ENCODE results near the gene TDP1. TPM values are rescaled to one million over a fixed set of nuclear protein-coding genes. Genes with fewer than 3 reads are reported as not detected.
A peak's percentile ranks its signal among the peaks of the same experiment; 100 is the strongest.

Gene TDP1
- total and polyA plus RNA-seq, 2 of the 13 experiments (the other 11 are each of a cell fraction or from before 2014, with no cell fraction given): 16.4 to 31.2 TPM

DNA sequence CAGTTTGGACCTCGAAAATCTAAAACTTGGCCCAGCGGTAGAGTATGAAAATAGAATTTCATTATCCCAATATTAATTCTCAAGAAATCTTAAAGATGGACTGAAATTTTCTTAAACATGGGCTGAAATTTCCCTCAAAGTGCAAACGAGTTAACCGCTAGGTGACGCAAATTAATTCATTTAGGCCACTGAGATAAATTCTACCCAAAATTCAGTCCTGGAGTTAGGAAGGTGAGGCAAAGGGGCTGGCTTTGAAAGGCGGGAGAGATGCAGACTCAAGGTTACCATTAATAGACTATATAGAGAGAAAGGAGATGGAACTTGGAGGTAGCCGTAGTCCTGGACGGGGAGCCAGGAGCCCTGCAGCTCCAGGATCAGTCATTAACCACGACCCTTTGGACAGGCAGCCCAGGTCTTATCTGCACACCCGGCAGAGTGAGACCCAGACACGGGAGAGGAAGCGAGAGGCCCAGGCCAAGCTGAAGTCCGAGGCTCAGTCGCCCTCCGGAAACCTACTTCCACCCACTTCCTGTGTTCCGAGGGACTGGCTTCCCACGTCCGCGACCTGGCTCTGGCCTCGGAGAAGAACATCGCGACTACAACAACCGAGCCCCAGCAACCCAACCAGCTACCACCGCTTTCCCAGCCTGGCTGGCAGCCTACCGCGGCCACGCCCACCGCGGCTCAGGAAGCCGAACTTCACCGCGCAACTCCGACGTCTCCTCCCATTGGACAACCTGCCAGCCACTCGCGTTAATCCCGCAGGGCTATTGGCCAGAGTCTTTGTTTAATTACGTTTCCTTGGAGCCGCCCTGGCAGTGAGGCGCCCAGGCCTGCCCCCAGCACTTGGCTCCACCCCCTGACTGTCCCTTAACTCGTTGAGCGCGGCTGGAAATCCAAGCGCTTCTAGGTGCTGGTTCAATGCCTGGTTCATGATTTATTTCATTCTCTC, 1.4 kb upstream of the TDP1 start, which contains the start of gene EFCAB11 (continued):
- peak; percentile 4; the same call in 1 of the 2 replicates for TF ChIP-seq ARID5B (CRISPR knock-in tag; IDR thresholded peaks at IDR 0.05)
- peak; percentile 64 for TF ChIP-seq GABPA (IDR thresholded peaks at IDR 0.05; ENCODE audit: low read depth, low read length)
- TF ChIP-seq GABPA (CRISPR knock-in tag; IDR thresholded peaks at IDR 0.05; ENCODE audit: low read depth): peak; percentile 75
- TF ChIP-seq PCBP1 (IDR thresholded peaks at IDR 0.05; ENCODE audit: borderline replicate concordance, low read depth, low read length): no peak
- TF ChIP-seq SMAD9 (CRISPR knock-in tag; IDR thresholded peaks at IDR 0.05): 0 out of 2 replicates have a peak, but pooled peaks have one; percentile 21
- TF ChIP-seq ZNF30 (CRISPR knock-in tag; IDR thresholded peaks at IDR 0.05): no peak
- TF ChIP-seq PHF8 (CRISPR knock-in tag; IDR thresholded peaks at IDR 0.05): peak; percentile 87
- peak; percentile 58 for TF ChIP-seq HNRNPH1 (optimal IDR thresholded peaks at IDR 0.05; ENCODE audit: low read depth, low read length)
- peak; percentile 96 for TF ChIP-seq KLF13 (CRISPR knock-in tag; IDR thresholded peaks at IDR 0.05)
- TF ChIP-seq, protein P1, sequence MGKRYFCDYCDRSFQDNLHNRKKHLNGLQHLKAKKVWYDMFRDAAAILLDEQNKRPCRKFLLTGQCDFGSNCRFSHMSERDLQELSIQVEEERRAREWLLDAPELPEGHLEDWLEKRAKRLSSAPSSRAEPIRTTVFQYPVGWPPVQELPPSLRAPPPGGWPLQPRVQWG (CRISPR knock-in tag; IDR thresholded peaks at IDR 0.05; ENCODE audit: borderline replicate concordance, low read depth): no peak
- peak; percentile 66 for TF ChIP-seq ETV5 (CRISPR knock-in tag; IDR thresholded peaks at IDR 0.05; ENCODE audit: borderline replicate concordance)
- no peak for TF ChIP-seq ZNF331 (CRISPR knock-in tag; IDR thresholded peaks at IDR 0.05)
- TF ChIP-seq FOXA1 (IDR thresholded peaks at IDR 0.05): no peak
- peak; percentile 57; the same call in 1 of the 2 replicates for TF ChIP-seq FOXA1 (CRISPR knock-in tag; IDR thresholded peaks at IDR 0.05)
- TF ChIP-seq, protein P2, sequence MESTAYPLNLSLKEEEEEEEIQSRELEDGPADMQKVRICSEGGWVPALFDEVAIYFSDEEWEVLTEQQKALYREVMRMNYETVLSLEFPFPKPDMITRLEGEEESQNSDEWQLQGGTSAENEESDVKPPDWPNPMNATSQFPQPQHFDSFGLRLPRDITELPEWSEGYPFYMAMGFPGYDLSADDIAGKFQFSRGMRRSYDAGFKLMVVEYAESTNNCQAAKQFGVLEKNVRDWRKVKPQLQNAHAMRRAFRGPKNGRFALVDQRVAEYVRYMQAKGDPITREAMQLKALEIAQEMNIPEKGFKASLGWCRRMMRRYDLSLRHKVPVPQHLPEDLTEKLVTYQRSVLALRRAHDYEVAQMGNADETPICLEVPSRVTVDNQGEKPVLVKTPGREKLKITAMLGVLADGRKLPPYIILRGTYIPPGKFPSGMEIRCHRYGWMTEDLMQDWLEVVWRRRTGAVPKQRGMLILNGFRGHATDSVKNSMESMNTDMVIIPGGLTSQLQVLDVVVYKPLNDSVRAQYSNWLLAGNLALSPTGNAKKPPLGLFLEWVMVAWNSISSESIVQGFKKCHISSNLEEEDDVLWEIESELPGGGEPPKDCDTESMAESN (CRISPR knock-in tag; conservative IDR thresholded peaks at IDR 0.05): peak; percentile 69; the same call in 1 of the 2 replicates
- peak; percentile 74; the same call in 1 of the 2 replicates for TF ChIP-seq MXD4 (CRISPR knock-in tag; IDR thresholded peaks at IDR 0.05)
- TF ChIP-seq SRF (IDR thresholded peaks at IDR 0.05; ENCODE audit: low read depth, low read length): no peak
- no peak for TF ChIP-seq ISX (CRISPR knock-in tag; conservative IDR thresholded peaks at IDR 0.05)
- TF ChIP-seq, protein P3, sequence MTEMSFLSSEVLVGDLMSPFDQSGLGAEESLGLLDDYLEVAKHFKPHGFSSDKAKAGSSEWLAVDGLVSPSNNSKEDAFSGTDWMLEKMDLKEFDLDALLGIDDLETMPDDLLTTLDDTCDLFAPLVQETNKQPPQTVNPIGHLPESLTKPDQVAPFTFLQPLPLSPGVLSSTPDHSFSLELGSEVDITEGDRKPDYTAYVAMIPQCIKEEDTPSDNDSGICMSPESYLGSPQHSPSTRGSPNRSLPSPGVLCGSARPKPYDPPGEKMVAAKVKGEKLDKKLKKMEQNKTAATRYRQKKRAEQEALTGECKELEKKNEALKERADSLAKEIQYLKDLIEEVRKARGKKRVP (CRISPR knock-in tag; IDR thresholded peaks at IDR 0.05): no peak
- TF ChIP-seq JUN (CRISPR knock-in tag; IDR thresholded peaks at IDR 0.05): no peak
- TF ChIP-seq, protein P4, sequence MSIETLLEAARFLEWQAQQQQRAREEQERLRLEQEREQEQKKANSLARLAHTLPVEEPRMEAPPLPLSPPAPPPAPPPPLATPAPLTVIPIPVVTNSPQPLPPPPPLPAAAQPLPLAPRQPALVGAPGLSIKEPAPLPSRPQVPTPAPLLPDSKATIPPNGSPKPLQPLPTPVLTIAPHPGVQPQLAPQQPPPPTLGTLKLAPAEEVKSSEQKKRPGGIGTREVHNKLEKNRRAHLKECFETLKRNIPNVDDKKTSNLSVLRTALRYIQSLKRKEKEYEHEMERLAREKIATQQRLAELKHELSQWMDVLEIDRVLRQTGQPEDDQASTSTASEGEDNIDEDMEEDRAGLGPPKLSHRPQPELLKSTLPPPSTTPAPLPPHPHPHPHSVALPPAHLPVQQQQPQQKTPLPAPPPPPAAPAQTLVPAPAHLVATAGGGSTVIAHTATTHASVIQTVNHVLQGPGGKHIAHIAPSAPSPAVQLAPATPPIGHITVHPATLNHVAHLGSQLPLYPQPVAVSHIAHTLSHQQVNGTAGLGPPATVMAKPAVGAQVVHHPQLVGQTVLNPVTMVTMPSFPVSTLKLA (IDR thresholded peaks at IDR 0.05): peak; percentile 72; the same call in 1 of the 2 replicates

All from HepG2 (cell line).